ENCODE results near the gene GM2A.

The GM2A gene

GRCh38 chr5:151223447-151224264 lies 29.3 kb upstream of the GM2A start, which contains the start of gene CCDC69:
Gene CCDC69 (minus strand): TSS chr5:151224092. CDS start chr5:151223970, 122 bp downstream.
- H3K27me3 Mint-ChIP-seq (ENCODE audit: low read depth, poor library complexity), result peaks cover 36% of the 10 kb centered on the region
- no peaks in the 10 kb centered on the region for H3K9me3 Mint-ChIP-seq
- peak within 1 kb of the TSS; percentile 86 for H3K4me3 Mint-ChIP-seq
- no peak for TF ChIP-seq CTCF (IDR thresholded peaks at IDR 0.05)
- H3K36me3 Mint-ChIP-seq (ENCODE audit: low read depth), result no peaks in the 10 kb centered on the region
- peaks cover 29% of the 10 kb centered on the region for H3K4me1 Mint-ChIP-seq
- DNase-seq, result peak; percentile 80
- H3K27ac Mint-ChIP-seq, result no peak within 1 kb of the TSS

- no peaks in the 10 kb centered on the region for H3K36me3 Mint-ChIP-seq (ENCODE audit: low read depth)
- H3K4me1 Mint-ChIP-seq, result peaks cover 29% of the 10 kb centered on the region
- TF ChIP-seq CTCF (IDR thresholded peaks at IDR 0.05), result no peak
- H3K4me3 Mint-ChIP-seq, result peak overlapping the region; percentile 86
- no peak for DNase-seq
- H3K9me3 Mint-ChIP-seq, result no peaks in the 10 kb centered on the region
- peaks cover 40% of the 10 kb centered on the region for H3K27me3 Mint-ChIP-seq (ENCODE audit: low read depth, poor library complexity)
- H3K27ac Mint-ChIP-seq, result no peak overlapping the region
Measured at GRCh38 chr5:151224372-151224771, 28.6 kb upstream of the GM2A start.

GRCh38 chr5:151225071-151225470 lies 27.9 kb upstream of the GM2A start:
- no peak overlapping the region for H3K27ac Mint-ChIP-seq
- peaks cover 26% of the 10 kb centered on the region for H3K4me1 Mint-ChIP-seq
- H3K36me3 Mint-ChIP-seq (ENCODE audit: low read depth), result no peaks in the 10 kb centered on the region
- H3K4me3 Mint-ChIP-seq, result no peak overlapping the region
- H3K9me3 Mint-ChIP-seq, result no peaks in the 10 kb centered on the region
- no peak for TF ChIP-seq CTCF (IDR thresholded peaks at IDR 0.05)
- DNase-seq, result no peak
- H3K27me3 Mint-ChIP-seq (ENCODE audit: low read depth, poor library complexity), result peaks cover 40% of the 10 kb centered on the region

GRCh38 chr5:151225475-151225874 lies 27.5 kb upstream of the GM2A start:
- TF ChIP-seq CTCF (IDR thresholded peaks at IDR 0.05), result no peak
- peaks cover 25% of the 10 kb centered on the region for H3K4me1 Mint-ChIP-seq
- no peak for DNase-seq
- H3K9me3 Mint-ChIP-seq, result no peaks in the 10 kb centered on the region
- no peaks in the 10 kb centered on the region for H3K36me3 Mint-ChIP-seq (ENCODE audit: low read depth)
- H3K27me3 Mint-ChIP-seq (ENCODE audit: low read depth, poor library complexity), result peaks cover 37% of the 10 kb centered on the region
- no peak overlapping the region for H3K4me3 Mint-ChIP-seq
- H3K27ac Mint-ChIP-seq, result no peak overlapping the region

- Mint-ChIP-seq H3K4me1 (peaks cover 8% of the 10 kb centered on the region), H3K27me3 (ENCODE audit: low read depth, poor library complexity) (peaks cover 24% of the 10 kb centered on the region), H3K9me3 (no peaks in the 10 kb centered on the region), H3K36me3 (ENCODE audit: low read depth) (no peaks in the 10 kb centered on the region), H3K27ac (no peak overlapping the region), H3K4me3 (no peak overlapping the region)
- DNase-seq, result no peak
- TF ChIP-seq CTCF (IDR thresholded peaks at IDR 0.05), result no peak
Measured at GRCh38 chr5:151227918-151228447, 25.0 kb upstream of the GM2A start.
